ENCODE data around the gene TRPM1.

The TRPM1 gene

DNA sequence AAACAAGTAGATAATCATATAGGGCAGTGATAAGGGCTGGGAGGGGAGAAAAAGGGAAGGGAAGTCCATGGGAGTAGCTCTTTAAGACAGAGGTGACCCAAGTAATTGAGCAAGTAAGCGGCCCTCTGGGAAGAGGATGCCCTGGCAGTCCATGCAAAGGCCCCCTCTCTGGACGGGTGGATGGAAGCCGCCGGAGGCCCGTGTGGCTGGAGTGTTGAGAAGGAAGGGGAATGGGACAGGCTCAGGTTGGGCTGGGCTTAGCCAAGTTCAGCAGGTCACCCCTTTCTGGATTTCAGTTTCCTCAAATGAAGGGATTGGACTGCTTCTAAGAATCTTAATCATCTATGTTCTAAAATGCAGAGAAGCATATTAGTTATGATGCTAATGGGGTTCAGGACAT is 32.4 kb upstream of the TRPM1 start:
- no peaks in the 10 kb centered on the region for H3F3A ChIP-seq (ENCODE audit: insufficient read depth, low read length)
- no peaks in the 10 kb centered on the region for H3K9me2 ChIP-seq (replicated peaks; ENCODE audit: insufficient read depth, low read length)
- no peak overlapping the region for H3K4me3 ChIP-seq (ENCODE audit: low read length)
- H3K79me2 ChIP-seq (ENCODE audit: low read length): no peaks in the 10 kb centered on the region
- no peak overlapping the region for H2AFZ ChIP-seq (ENCODE audit: low read length)
- H3K27ac ChIP-seq (ENCODE audit: low read length): no peak overlapping the region
- no peak overlapping the region for H3K4me2 ChIP-seq (ENCODE audit: low read depth, low read length)
- no peaks in the 10 kb centered on the region for H3K9me3 ChIP-seq (replicated peaks; ENCODE audit: insufficient read depth, low read length)
- no peaks in the 10 kb centered on the region for H4K20me1 ChIP-seq (ENCODE audit: insufficient read depth, low read length)
- no peaks in the 10 kb centered on the region for H3K27me3 ChIP-seq (replicated peaks; ENCODE audit: insufficient read depth, low read length)
- DNase-seq: no peak
- H3K4me1 ChIP-seq (ENCODE audit: low read length): peaks cover 9% of the 10 kb centered on the region
- no peak overlapping the region for H3K9ac ChIP-seq (ENCODE audit: low read length)
- TF ChIP-seq, protein P1, sequence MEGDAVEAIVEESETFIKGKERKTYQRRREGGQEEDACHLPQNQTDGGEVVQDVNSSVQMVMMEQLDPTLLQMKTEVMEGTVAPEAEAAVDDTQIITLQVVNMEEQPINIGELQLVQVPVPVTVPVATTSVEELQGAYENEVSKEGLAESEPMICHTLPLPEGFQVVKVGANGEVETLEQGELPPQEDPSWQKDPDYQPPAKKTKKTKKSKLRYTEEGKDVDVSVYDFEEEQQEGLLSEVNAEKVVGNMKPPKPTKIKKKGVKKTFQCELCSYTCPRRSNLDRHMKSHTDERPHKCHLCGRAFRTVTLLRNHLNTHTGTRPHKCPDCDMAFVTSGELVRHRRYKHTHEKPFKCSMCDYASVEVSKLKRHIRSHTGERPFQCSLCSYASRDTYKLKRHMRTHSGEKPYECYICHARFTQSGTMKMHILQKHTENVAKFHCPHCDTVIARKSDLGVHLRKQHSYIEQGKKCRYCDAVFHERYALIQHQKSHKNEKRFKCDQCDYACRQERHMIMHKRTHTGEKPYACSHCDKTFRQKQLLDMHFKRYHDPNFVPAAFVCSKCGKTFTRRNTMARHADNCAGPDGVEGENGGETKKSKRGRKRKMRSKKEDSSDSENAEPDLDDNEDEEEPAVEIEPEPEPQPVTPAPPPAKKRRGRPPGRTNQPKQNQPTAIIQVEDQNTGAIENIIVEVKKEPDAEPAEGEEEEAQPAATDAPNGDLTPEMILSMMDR (IDR thresholded peaks at IDR 0.05; ENCODE audit: low read length): no peak
- TF ChIP-seq EZH2 (optimal IDR thresholded peaks at IDR 0.05; ENCODE audit: low read depth, low read length) (no peak), EZH2phosphoT487 (IDR thresholded peaks at IDR 0.05; ENCODE audit: low read length) (no peak)
- no peaks in the 10 kb centered on the region for H3K36me3 ChIP-seq (replicated peaks; ENCODE audit: insufficient read depth, low read length)

DNA sequence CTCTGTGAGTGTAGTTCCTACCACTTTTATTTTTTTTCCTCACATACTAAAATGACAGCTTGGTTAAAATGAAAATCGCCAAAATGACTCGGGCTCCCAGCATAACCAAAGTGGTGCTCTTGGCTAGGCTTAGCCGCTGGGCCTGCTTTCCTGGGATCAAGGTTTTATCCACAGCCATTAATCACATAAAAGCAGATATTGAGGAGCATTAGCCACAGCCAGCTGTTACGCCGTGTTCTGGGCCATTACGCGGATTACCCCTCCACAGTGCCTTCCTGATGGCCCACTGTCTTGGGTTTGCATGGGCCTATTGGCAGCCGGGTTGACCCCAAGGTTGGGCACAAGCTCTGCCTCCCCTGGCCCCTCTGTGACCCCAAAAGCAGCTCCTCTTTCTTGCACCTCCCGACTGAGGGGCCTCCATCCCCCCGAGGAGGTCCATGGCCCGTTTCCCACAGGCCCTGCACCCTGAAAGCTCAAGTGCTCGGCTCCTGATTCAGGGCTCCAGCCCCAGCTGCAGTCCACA is 30.4 kb upstream of the TRPM1 start:
- no peaks in the 10 kb centered on the region for H3K9me3 ChIP-seq (replicated peaks; ENCODE audit: insufficient read depth, low read length)

DNA sequence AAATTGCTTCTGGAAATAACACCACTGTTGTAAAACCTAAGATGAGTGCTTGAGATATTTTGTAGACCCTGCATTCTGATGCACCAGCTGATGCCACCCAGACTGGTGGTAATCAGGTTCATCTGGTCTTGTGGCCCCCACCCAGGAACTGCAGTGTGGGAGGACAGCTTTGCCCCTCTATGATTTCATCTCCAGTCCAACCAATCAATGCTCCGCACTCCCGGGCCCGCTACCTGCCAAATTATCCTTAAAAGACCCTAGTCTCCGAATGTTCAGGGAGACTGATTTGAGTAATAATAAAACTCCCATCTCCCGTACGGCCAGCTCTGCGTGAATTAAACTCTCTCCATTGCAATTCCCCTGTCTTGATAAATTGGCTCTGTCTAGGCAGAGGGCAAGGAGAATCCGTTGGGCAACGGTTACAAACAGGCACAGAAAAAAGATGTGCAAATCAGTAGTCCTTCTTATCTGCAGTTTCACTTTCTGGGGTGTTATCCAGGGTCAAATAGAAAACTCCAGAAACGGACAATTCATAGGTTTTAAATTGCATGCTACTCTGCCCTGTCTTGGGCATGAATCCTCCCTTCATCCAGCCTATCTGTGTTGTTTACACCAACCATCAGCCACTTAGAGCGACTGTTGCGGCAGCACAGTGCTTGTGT is 29.2 kb upstream of the TRPM1 start:
- Histone ChIP-seq H3K9me2 (replicated peaks; ENCODE audit: insufficient read depth, low read length) (no peaks in the 10 kb centered on the region), H4K20me1 (ENCODE audit: insufficient read depth, low read length) (no peaks in the 10 kb centered on the region), H3K27me3 (replicated peaks; ENCODE audit: insufficient read depth, low read length) (no peaks in the 10 kb centered on the region), H3K9me3 (replicated peaks; ENCODE audit: insufficient read depth, low read length) (no peaks in the 10 kb centered on the region), H3K4me1 (ENCODE audit: low read length) (peaks cover 13% of the 10 kb centered on the region), H3F3A (ENCODE audit: insufficient read depth, low read length) (no peaks in the 10 kb centered on the region), H2AFZ (ENCODE audit: low read length) (no peak overlapping the region), H3K36me3 (replicated peaks; ENCODE audit: insufficient read depth, low read length) (no peaks in the 10 kb centered on the region), H3K79me2 (ENCODE audit: low read length) (no peaks in the 10 kb centered on the region), H3K9ac (ENCODE audit: low read length) (no peak overlapping the region), H3K4me3 (ENCODE audit: low read length) (no peak overlapping the region), H3K27ac (ENCODE audit: low read length) (no peak overlapping the region), H3K4me2 (ENCODE audit: low read depth, low read length) (no peak overlapping the region)
- TF ChIP-seq EZH2 (optimal IDR thresholded peaks at IDR 0.05; ENCODE audit: low read depth, low read length) (no peak), EZH2phosphoT487 (IDR thresholded peaks at IDR 0.05; ENCODE audit: low read length) (no peak)
- TF ChIP-seq, protein P1 (IDR thresholded peaks at IDR 0.05; ENCODE audit: low read length): no peak
- no peak for DNase-seq

More for the DNA sequence above, 30.4 kb upstream of the TRPM1 start:
- H3K27me3 ChIP-seq (replicated peaks; ENCODE audit: insufficient read depth, low read length): no peaks in the 10 kb centered on the region
- H3K36me3 ChIP-seq (replicated peaks; ENCODE audit: insufficient read depth, low read length): no peaks in the 10 kb centered on the region
- H2AFZ ChIP-seq (ENCODE audit: low read length): no peak overlapping the region
- TF ChIP-seq EZH2 (optimal IDR thresholded peaks at IDR 0.05; ENCODE audit: low read depth, low read length) (no peak), EZH2phosphoT487 (IDR thresholded peaks at IDR 0.05; ENCODE audit: low read length) (no peak)
- TF ChIP-seq, protein P1 (IDR thresholded peaks at IDR 0.05; ENCODE audit: low read length): no peak
- no peak overlapping the region for H3K9ac ChIP-seq (ENCODE audit: low read length)
- H3K27ac ChIP-seq (ENCODE audit: low read length): no peak overlapping the region
- H3F3A ChIP-seq (ENCODE audit: insufficient read depth, low read length): no peaks in the 10 kb centered on the region
- no peaks in the 10 kb centered on the region for H3K79me2 ChIP-seq (ENCODE audit: low read length)
- H3K4me1 ChIP-seq (ENCODE audit: low read length): peaks cover 13% of the 10 kb centered on the region
- H3K4me2 ChIP-seq (ENCODE audit: low read depth, low read length): no peak overlapping the region
- no peak for DNase-seq
- H4K20me1 ChIP-seq (ENCODE audit: insufficient read depth, low read length): no peaks in the 10 kb centered on the region
- H3K9me2 ChIP-seq (replicated peaks; ENCODE audit: insufficient read depth, low read length): no peaks in the 10 kb centered on the region
- H3K4me3 ChIP-seq (ENCODE audit: low read length): no peak overlapping the region
